NCI-H2029 (cell line): ENCODE measurements around the gene TGFBRAP1.
A peak's percentile ranks its signal among the peaks of the same experiment; 100 is the strongest.

ENCODE experiments used
- DNase-seq: peaks from one replicate; lab custom pipeline; 2025; lab: John Stamatoyannopoulos, UW

Gene TGFBRAP1

DNA sequence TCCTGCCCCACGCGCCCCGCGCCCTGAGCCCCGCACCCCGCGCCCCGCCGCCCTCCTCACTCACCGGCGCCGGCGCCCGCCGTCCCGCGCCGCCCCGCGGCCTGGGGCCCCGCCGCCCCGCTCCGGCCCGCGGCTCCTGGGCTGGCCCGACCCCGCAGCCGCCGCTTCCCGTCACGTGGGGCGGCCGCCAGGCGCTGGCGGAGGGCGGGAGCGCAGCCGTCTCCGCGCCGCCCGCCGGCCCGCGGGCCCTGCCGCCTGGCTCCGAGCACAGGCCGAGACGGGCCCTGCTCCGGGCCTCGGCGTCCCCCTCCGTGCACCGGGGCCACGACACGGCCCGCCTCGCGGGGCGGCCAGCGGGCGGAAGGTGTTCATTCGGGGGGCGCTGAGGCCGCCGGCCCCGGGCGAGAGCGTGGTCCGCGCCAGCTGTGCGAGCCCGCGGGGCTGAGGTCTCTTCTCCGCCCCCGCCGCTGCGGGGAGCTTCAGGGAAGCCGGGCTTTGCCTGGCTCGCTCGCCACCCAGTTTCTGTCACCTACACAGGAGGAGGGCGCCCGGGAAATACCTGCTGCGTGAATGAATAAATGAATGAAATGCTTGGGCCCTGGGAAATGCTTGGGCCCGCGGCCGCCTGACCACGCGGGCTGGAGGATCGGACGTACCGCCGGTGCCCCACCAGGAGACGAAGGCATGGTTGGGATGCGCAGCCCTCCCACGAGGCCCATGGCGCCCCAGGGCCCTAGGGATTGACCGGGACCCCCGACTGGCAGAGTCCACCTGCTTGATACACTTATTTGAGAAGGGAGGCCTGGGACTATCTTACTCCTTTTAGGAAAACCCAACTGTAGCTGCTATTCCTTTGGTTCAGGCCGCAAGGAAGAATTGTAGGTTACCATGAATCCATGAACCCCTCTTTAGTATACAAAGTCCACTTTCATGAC, at the start of gene TGFBRAP1:
TGFBRAP1 (minus strand) TSS at position 175 of the 935 bp plus-strand sequence. CDS start 21,434 bp downstream, outside the sequence.
- DNase-seq: peak; percentile 15

GRCh38 chr2:105378921-105379383, 49.4 kb upstream of the TGFBRAP1 start:
- DNase-seq: no peak

GRCh38 chr2:105378276-105378840, 48.8 kb upstream of the TGFBRAP1 start:
- no peak for DNase-seq

DNA sequence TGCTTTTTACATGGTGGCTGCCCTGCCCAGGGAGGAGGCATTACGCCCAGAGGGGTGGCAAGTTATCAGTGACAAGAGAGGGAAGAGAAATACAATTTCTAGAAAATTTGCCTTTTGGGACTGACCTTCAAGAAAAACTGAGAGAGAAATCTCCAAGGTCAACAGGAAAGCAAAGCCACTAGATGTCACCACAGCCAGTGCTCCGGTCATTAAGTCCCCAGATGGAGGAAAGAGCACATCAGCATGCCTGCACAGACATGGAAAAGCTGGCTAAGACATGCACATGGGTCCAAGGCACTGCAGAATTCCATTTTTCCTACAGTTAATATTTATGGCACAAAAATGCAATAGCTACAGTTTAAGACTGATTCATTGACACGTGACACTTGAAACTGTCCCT, 48.3 kb upstream of the TGFBRAP1 start:
- no peak for DNase-seq

DNA sequence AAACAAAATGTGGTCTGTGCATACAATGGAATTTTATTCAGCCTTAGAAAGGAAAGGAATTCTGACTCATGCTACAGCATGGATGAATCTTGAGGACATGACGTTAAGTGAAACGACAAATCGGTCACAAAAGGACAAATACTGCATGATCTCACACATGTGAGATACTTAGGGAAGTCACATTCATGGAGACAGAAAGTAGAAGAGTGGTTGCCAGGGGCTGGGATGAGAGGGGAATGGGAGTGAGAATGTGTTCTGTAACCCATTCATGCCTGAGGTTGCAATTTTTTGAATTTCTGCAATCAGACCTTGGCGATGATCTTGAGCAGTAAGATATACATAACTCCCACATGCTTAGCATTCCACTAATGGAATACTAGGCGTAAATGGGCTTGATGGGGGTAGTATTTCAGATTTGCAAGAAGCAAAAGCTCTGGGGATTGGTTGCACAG, 47.3 kb upstream of the TGFBRAP1 start:
- no peak for DNase-seq

GRCh38 chr2:105376010-105376409, 46.5 kb upstream of the TGFBRAP1 start:
- DNase-seq: no peak

GRCh38 chr2:105375001-105375561, 45.5 kb upstream of the TGFBRAP1 start:
- DNase-seq: no peak

DNA sequence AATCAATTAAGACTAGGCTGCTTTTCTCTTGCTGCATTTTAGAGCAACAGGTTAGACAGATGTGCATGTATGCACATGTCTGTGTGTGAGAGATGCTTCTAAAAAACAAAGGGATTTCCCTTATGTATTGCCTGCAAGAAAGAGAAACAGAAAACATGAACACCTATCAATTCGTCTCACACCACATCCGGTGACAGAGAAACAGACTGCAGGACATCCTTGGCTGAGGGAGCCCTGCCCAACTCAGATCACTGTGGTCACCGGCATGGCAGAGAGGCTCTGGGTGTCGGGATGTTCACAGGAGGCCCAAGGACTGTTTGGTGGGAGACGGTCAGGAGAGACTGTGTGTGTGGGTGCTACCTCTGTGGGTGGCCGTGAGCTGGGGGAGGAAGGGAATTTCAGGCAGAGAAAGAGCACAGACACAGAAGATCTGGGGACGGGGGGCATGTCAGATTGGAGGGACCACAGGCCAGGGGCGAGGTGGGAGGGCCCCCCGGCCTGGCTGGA, 44.4 kb upstream of the TGFBRAP1 start:
- DNase-seq: no peak

GRCh38 chr2:105373344-105373781, 43.8 kb upstream of the TGFBRAP1 start:
- no peak for DNase-seq

- DNase-seq: no peak
Measured at GRCh38 chr2:105371810-105372209, 42.3 kb upstream of the TGFBRAP1 start.

DNA sequence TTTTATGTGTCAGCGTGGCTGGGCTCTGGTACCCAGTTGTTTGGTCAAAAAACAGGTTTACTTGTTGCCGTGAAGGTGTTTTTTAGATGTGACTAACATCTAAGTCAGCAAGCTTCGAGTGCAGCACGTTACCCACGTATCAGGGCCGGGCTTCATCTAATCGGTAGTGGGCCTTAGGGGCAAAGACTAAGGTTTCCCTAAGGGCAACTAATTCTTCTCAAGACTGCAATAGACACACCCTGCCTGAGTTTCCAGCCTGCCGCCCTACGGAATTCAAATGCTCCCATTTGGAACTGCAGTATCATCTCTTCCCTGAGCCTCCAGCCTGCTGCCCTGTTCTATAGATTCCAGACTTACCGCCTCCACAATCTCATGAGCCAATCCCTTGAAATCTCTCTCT, 41.6 kb upstream of the TGFBRAP1 start:
- no peak for DNase-seq

DNA sequence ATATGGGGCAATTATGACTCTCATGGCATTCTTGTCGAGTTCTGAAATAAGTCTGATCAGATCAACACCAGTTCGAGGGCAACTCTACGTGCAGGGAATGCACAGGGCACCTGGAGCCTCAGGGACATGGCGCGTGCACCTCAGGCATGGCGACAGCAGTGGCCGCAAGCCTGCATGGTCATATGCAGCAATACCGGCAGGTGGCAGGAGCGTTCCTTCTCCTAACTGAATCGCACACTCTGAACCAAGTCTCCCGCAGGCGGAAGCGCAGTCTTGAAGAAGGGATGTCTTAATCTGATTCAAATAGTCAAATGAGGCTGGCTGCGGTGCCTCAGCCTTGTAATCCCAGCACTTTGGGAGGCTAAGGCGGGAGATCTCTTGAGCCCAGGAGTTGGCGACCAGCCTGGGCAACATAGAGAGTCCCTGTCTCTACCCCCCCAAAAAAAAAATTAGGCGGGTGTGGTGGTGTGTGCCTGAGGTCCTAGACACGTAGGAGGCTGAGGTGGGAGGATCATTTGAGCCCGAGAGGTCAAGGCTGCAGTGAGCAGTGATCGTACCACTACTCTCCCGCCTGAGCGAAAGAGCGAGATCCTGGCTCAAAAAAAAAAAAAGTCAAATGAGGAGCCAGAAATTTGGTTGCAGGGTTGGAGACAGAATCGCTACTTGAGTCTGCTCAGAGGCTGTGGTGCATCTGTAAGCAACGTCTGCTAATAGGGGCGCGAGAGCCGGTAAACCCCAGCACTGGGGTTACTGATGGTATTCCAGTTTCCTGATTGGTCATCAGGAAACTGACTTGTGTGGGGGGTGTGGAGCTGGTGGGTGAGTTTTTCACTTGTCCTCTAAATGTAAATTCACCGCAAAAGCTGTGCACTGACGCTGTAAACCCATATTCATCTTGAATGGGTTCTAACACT, 40.5 kb upstream of the TGFBRAP1 start:
- DNase-seq: peak; percentile 66

DNA sequence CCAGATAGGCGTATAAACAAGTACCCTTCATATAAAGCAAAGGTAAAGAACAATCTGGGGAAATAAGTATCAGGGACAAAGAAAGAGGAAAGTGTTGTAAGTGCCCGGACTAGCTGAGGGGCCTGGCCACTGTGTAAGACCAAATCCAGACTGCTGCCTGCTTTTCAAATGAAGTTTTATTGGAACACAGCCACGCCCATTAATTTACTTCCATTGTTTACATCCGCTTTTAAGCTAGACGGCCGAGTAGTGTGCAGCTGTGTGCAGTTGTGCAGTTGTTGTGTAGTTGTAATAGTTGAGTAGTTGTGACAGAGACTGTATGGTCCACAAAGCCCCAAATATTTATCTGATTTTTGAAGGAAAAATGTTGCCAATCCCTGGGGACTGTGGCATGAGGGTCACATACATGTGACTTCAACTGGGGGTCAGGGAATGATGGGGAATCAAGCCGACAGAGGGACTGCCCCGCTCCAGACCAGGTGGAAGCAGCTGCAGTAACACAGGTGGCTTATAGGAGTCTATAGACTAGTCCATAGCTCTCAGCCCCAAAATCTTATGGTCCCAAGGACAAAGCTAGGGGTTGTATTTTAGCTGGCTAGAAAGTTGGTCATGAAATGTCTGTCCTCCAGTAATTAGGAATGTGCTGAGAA, 39.3 kb upstream of the TGFBRAP1 start:
- no peak for DNase-seq

DNA sequence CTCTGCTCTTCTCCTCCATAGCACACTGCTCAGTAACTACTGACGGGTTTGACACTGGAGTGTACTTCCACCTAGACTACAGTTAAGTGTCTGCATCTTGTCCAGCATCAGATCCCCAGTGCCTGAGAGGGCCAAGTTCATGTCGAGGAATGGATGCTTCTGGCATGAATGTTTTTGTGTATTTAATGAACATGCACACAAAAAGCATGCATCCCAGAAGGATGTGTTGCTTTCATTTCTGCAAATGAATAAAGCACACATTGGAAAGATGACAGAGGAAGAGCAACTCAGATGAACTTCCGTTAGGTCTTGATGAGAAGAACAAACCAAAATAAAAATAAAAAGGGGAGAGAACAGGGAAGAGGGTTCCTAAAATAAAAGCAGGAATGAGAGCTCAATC, 35.7 kb upstream of the TGFBRAP1 start:
- no peak for DNase-seq

- DNase-seq: no peak
Measured at GRCh38 chr2:105364436-105365139, 35.1 kb upstream of the TGFBRAP1 start.

- DNase-seq: no peak
Measured at GRCh38 chr2:105362862-105363591, 33.5 kb upstream of the TGFBRAP1 start.

DNA sequence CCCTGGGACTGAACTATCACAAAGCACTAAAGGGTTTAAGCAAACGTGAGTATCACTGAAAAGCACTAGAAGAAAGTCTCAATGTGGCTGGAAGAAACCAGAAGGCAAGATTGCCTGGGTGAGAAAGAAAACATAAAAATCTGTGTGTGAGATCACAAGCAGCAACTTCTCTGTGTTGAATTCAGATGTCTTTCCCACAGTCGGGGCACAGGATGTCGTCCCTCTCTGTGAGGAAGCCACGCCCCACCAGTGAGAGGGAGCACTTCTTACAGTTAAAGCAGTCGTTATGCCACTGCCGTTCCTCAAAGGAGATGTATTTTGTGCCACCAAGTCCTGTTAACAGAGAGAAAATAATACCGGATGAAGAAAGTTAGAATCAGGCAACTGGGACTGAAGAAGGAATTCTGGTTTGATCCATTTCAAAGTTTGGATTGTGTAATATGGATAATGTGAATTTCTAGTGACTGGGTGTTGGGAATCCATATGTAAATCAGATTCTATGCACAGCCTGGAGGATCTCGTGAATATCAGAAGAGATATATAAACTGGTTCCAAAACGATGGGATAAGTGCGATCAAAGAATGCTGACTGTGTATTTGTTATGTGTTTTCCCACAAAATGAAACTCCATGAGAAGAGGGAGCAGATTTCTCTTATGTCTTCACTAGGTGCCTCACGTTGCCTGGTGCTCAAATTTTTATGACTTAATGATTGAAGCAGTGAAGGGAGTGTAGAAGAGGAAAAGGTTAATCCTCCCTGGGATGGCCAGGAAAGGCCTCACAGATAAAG, 31.8 kb upstream of the TGFBRAP1 start:
- DNase-seq: no peak

DNA sequence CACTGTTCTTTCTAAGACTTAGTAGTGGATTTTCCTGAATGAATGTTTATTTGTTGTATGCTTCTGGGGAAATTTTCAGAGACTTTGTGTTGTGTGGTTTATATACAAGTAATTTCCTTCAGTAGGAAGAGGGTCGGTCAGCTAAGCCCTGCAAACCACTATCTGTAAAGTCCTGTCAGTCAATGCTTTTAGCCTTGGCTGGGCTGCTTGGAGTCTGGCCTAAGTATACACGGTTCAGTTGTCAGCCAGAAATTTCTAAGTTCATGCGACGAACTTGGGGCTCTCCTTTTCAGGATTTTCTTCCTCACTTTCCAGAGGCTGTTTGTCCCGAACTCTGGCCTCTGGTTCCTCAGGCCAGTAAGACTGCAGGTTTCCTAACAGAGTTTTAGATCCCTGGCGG, 29.1 kb upstream of the TGFBRAP1 start:
- no peak for DNase-seq

- DNase-seq: no peak
Measured at GRCh38 chr2:105357122-105357521, 27.6 kb upstream of the TGFBRAP1 start.
